Measurements from ENCODE around the gene FOXI2.

FOXI2 gene

DNA sequence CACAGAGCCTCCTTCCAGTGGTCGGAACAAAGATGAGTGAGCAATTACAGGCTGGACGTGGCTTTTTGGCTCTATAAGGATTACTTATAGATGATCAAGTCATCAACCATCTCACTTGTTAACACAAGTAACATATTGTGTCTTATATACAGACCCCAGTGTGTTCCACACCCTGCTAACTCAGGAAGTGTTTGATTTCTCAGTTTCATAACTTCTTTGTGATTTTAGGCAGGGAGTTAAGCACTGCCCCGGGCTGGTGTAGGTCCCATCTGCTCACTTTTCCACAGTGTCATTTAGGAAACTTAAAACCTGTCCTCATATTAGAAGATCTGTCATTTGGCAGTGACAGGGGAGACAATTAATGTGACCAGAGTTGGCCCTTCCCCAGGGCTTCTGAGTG lies 6.2 kb downstream of the FOXI2 start:
- TF ChIP-seq, protein P1, sequence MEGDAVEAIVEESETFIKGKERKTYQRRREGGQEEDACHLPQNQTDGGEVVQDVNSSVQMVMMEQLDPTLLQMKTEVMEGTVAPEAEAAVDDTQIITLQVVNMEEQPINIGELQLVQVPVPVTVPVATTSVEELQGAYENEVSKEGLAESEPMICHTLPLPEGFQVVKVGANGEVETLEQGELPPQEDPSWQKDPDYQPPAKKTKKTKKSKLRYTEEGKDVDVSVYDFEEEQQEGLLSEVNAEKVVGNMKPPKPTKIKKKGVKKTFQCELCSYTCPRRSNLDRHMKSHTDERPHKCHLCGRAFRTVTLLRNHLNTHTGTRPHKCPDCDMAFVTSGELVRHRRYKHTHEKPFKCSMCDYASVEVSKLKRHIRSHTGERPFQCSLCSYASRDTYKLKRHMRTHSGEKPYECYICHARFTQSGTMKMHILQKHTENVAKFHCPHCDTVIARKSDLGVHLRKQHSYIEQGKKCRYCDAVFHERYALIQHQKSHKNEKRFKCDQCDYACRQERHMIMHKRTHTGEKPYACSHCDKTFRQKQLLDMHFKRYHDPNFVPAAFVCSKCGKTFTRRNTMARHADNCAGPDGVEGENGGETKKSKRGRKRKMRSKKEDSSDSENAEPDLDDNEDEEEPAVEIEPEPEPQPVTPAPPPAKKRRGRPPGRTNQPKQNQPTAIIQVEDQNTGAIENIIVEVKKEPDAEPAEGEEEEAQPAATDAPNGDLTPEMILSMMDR (IDR thresholded peaks at IDR 0.05; ENCODE audit: extremely low read depth, missing control alignments), result no peak
- no peak for DNase-seq (ENCODE audit: low spot score)

DNA sequence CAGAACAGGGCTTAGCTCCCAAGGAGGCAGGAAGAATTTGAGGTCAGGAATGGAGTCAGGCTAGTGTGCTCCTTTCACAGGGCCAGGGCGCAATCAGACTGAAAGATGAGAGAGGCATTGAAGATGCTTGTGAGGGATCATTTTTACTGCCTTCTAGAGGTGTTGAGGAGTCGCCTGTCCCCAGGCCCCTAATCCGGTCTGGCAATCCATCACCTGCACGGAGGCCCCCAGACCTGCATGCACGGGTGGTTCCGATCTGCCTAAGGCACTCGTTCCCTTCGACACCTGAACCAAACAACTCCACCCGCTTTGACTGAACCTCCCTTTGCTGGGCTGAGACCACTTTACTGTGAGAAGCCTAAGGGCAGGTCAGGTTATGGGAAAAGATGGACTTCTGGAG lies 8.0 kb downstream of the FOXI2 start:
- TF ChIP-seq, protein P1 (IDR thresholded peaks at IDR 0.05; ENCODE audit: extremely low read depth, missing control alignments), result no peak
- no peak for DNase-seq (ENCODE audit: low spot score)

DNA sequence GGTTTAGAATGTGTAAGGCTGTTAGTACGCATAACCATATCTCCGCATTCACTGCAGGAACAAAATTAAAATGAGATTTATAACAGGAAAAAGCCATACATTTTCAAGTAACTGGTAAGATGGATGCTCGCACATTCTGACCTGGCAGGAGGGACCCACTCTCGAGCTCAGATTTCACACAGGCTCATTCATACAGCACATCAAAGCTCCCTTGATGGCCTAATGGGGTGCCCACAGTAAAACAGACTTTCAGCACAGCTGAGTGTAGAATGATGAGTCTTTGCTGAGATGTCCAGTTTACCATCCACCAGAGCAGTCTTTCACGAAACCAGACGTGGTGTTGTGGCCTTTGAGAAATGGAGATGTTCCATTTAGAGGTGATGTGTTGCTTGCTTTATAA lies 8.9 kb downstream of the FOXI2 start:
- TF ChIP-seq, protein P1 (IDR thresholded peaks at IDR 0.05; ENCODE audit: extremely low read depth, missing control alignments), result no peak
- no peak for DNase-seq (ENCODE audit: low spot score)

DNA sequence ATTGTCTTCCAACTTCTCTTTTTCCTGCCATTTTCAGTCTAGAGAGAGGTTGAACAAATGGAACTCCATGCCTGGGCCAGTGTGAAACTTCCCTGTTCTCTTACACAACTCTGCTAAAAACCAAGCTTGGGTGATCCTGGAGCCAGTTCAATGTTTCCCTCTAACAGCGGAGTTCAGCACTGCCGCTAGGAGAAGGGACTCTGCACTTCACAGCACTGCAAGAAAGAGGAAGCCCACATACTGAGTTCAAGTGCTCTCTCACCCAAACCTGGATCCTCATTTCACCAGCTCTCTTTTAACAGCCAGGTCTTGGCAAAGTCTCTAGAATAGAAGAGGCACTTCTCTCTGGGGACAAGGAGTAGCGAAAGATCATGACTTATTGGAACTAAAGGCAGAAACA lies 18.8 kb downstream of the FOXI2 start:
- TF ChIP-seq, protein P1 (IDR thresholded peaks at IDR 0.05; ENCODE audit: extremely low read depth, missing control alignments), result no peak
- DNase-seq (ENCODE audit: low spot score), result no peak

DNA sequence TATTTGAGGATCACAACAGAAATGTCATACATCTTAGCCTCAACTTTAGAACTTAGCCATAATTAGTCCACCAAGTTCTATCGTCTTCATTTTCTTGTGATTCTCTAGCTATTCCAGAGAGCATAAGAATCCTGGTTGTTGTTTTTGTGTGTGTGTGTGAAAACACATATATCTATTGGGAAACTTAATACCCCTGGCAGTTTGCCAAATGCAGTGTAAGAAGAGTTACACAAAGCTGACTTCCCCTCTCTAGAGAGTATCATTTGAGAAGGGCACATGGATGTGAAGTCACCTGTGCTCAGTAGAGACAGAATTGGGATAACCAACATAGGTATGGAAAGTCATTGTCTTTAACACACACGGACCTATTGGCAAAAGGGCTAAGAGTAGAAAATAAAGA lies 19.3 kb downstream of the FOXI2 start:
- no peak for DNase-seq (ENCODE audit: low spot score)
- TF ChIP-seq, protein P1 (IDR thresholded peaks at IDR 0.05; ENCODE audit: extremely low read depth, missing control alignments), result no peak

DNA sequence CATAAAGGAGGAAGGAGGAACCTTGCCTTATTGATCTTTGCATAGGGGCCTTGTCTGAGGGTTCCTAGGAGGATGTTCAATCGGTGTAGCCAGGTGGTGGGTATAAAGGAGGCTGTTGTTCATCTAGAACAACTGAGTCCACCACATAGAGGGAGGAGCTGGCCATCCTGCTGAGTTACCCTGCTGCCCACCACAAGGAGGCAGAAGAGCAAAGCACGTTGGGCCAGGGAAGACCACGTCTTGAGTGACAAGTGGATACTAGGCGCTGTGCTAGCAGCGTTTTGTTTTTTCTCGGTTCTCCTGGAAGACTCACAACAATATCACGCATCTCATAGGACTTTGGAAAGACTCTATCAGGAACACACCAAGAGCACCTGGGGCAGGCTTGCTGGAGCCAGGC lies 20.0 kb downstream of the FOXI2 start:
- TF ChIP-seq, protein P1 (IDR thresholded peaks at IDR 0.05; ENCODE audit: extremely low read depth, missing control alignments), result no peak
- DNase-seq (ENCODE audit: low spot score), result no peak

DNA sequence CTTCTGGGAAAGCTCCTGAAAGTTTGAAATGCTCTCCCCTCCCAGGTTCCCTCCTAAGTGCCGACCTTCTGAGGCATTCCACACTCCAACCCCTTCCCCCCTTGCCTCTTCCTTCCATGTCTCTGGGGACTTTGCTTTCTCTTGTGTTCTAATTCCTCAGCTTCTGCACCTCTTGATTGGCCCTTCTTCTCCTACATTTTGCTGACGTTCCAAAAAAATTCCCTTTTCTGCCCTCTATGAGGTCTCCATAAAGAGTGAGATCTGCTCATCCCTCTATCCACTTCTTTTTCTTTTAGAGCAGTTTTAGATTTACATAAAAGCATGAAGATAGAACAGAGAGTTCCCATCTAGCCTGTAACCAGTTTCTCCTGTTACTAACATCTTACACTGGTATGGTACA lies 22.3 kb downstream of the FOXI2 start:
- TF ChIP-seq, protein P1 (IDR thresholded peaks at IDR 0.05; ENCODE audit: extremely low read depth, missing control alignments), result no peak
- no peak for DNase-seq (ENCODE audit: low spot score)

Data from GM20000 (cell line).